ENCODE measurements around the gene ATG5. TPM values are rescaled to one million over a fixed set of nuclear protein-coding genes. Genes with fewer than 3 reads are reported as not detected.
"Not testable (repeated sequence)": the region's sequence is repeated elsewhere in the genome, so short reads cannot be mapped to it uniquely, and the experiment has no call there.

The ATG5 gene
- total RNA-seq, 1 experiment from 2014 or later = 63.3 TPM

DNA sequence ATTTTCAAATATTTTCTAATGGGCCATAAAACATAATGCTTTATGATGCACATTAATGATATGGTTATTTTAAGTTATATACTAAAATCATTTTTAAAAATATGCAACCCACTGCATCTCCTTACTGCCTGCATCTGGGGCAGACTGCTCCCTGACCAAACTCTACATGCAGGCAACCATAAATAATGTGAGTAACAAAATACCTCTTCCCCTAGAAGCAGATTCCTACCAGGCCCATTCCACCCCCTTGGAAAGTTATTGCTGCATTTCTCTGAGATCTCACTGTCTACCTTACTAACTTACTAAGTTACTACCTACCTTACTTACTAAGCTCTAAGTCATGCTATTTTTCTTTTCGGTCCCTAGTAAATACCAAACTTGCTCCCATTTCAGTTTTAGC lies 71.8 kb downstream of the ATG5 start:
- Histone ChIP-seq H4K20me1 (ENCODE audit: insufficient read depth, low read depth, low read length) (no peaks in the 10 kb centered on the region), H3K9me3 (ENCODE audit: low read length) (no peaks in the 10 kb centered on the region), H3K4me3 (ENCODE audit: low read length) (no peak overlapping the region), H3K9ac (ENCODE audit: low read length) (no peak overlapping the region), H2AFZ (ENCODE audit: low read length) (no peak overlapping the region), H3K9me2 (replicated peaks; ENCODE audit: insufficient read depth, low read length) (no peaks in the 10 kb centered on the region), H3K36me3 (ENCODE audit: insufficient read depth, low read length) (no peaks in the 10 kb centered on the region), H3K4me2 (ENCODE audit: low read depth, low read length, poor library complexity, severe bottlenecking) (no peak overlapping the region), H3K27ac (ENCODE audit: low read length) (no peak overlapping the region), H3K4me1 (ENCODE audit: low read length) (peaks cover 21% of the 10 kb centered on the region), H3K27me3 (ENCODE audit: low read length) (no peaks in the 10 kb centered on the region), H3K79me2 (ENCODE audit: low read length) (peaks cover 93% of the 10 kb centered on the region)
- no peak for DNase-seq

- Histone ChIP-seq H4K20me1 (ENCODE audit: insufficient read depth, low read depth, low read length) (no peaks in the 10 kb centered on the region), H3K4me2 (ENCODE audit: low read depth, low read length, poor library complexity, severe bottlenecking) (no peak overlapping the region), H3K79me2 (ENCODE audit: low read length) (peaks cover 91% of the 10 kb centered on the region), H3K27me3 (ENCODE audit: low read length) (no peaks in the 10 kb centered on the region), H3K4me3 (ENCODE audit: low read length) (no peak overlapping the region), H2AFZ (ENCODE audit: low read length) (no peak overlapping the region), H3K4me1 (ENCODE audit: low read length) (peaks cover 21% of the 10 kb centered on the region), H3K9me3 (ENCODE audit: low read length) (no peaks in the 10 kb centered on the region), H3K9me2 (replicated peaks; ENCODE audit: insufficient read depth, low read length) (no peaks in the 10 kb centered on the region), H3K27ac (ENCODE audit: low read length) (no peak overlapping the region), H3K9ac (ENCODE audit: low read length) (no peak overlapping the region), H3K36me3 (ENCODE audit: insufficient read depth, low read length) (no peaks in the 10 kb centered on the region)
- no peak for DNase-seq
Measured at GRCh38 chr6:106253172-106253571, 72.4 kb downstream of the ATG5 start.

DNA sequence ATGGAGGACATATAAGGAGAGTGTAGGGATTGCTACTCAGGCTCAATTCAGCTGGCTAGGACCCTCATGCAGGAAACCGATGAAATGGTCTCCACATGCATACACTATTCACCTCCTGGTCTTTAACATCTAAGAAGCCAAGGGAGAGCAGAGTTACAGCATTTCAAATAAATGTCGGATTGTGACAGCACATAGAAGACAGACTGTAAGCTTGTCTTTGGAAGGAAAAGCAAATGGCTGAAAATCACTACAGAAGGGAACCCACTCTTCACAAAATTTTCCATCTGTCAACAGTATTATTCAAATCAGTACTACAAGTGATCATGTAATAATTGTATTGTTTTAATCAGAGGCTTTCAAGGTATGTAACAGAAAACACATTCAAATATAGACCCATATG lies 72.9 kb downstream of the ATG5 start:
- Histone ChIP-seq H3K36me3 (ENCODE audit: insufficient read depth, low read length) (0 out of 2 replicates have a peak, but pooled peaks cover under 1% of the 10 kb centered on the region), H3K4me1 (ENCODE audit: low read length) (peaks cover 21% of the 10 kb centered on the region), H3K4me3 (ENCODE audit: low read length) (no peak overlapping the region), H3K79me2 (ENCODE audit: low read length) (peaks cover 90% of the 10 kb centered on the region), H3K9me2 (replicated peaks; ENCODE audit: insufficient read depth, low read length) (no peaks in the 10 kb centered on the region), H3K27ac (ENCODE audit: low read length) (no peak overlapping the region), H3K4me2 (ENCODE audit: low read depth, low read length, poor library complexity, severe bottlenecking) (no peak overlapping the region), H3K27me3 (ENCODE audit: low read length) (no peaks in the 10 kb centered on the region), H3K9me3 (ENCODE audit: low read length) (no peaks in the 10 kb centered on the region), H4K20me1 (ENCODE audit: insufficient read depth, low read depth, low read length) (no peaks in the 10 kb centered on the region), H2AFZ (ENCODE audit: low read length) (no peak overlapping the region), H3K9ac (ENCODE audit: low read length) (no peak overlapping the region)
- DNase-seq = no peak

DNA sequence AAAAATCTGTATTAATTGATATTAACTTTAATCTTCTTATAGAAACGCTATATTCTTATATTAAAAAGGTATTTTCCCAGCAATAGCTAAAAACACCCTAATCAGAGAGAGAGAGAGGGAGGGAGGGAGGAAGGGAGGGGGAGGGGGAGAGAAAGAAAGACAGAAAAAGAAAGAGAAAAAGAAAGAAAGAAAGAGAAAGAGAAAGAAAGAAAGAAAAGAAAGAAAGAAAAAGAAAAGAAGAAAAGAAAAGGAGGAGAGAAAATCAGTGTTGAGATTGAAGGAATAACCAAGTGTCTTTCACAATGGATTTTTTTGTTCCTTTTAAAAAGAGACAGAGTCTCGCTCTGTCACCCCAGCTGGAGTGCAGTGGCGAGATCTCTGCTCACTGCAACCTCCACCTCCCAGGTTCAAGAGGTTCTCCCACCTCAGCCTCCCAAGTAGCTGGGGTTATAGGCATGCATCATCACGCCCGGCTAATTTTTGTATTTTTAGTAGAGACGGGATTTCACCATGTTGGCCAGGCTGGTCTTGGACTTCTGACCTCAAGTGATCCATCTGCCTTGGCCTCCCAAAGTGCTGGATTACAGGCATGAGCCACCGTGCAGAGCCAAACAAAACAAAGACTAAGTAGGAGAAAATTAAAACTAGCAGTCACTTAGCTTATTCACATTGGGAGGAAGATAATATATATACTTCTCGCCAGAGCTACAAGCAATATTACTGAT lies 73.9 kb downstream of the ATG5 start:
- H3K9me2 ChIP-seq (replicated peaks; ENCODE audit: insufficient read depth, low read length); H3K27ac ChIP-seq (ENCODE audit: low read length); H3K27me3 ChIP-seq (ENCODE audit: low read length); H3K9ac ChIP-seq (ENCODE audit: low read length); H3K4me3 ChIP-seq (ENCODE audit: low read length); H3K9me3 ChIP-seq (ENCODE audit: low read length); DNase-seq; H3K4me2 ChIP-seq (ENCODE audit: low read depth, low read length, poor library complexity, severe bottlenecking); H4K20me1 ChIP-seq (ENCODE audit: insufficient read depth, low read depth, low read length); H2AFZ ChIP-seq (ENCODE audit: low read length): not testable (repeated sequence)
- Histone ChIP-seq H3K4me1 (ENCODE audit: low read length) (peaks cover 31% of the 10 kb centered on the region), H3K36me3 (ENCODE audit: insufficient read depth, low read length) (peaks cover 10% of the 10 kb centered on the region; the same call in 1 of the 2 replicates), H3K79me2 (ENCODE audit: low read length) (peaks cover 88% of the 10 kb centered on the region)

DNA sequence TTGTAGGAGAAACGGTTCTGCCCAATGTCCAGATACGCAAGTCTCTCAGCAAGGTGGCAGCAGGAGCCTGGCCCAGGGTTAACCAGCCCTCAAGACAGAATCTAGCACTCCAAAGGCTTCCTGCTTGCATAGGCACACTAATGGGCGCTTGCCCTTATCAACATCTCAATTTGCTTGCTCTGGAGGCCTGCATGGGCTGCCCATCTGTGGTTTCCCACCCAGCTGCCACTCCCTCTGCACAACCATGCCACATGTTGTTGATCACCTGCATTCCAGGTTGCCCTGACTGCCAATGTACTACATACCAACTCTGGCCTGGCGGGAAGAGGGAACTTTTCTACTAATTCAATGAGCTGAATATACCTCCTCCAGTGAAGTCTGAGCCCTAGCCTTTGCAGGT lies 74.6 kb downstream of the ATG5 start:
- Histone ChIP-seq H3K9ac (ENCODE audit: low read length) (no peak overlapping the region), H3K27me3 (ENCODE audit: low read length) (no peaks in the 10 kb centered on the region), H3K9me3 (ENCODE audit: low read length) (no peaks in the 10 kb centered on the region), H3K9me2 (replicated peaks; ENCODE audit: insufficient read depth, low read length) (no peaks in the 10 kb centered on the region), H3K79me2 (ENCODE audit: low read length) (peaks cover 85% of the 10 kb centered on the region), H3K36me3 (ENCODE audit: insufficient read depth, low read length) (peaks cover 10% of the 10 kb centered on the region; the same call in 1 of the 2 replicates), H3K4me2 (ENCODE audit: low read depth, low read length, poor library complexity, severe bottlenecking) (no peak overlapping the region), H3K4me3 (ENCODE audit: low read length) (no peak overlapping the region), H2AFZ (ENCODE audit: low read length) (no peak overlapping the region), H4K20me1 (ENCODE audit: insufficient read depth, low read depth, low read length) (no peaks in the 10 kb centered on the region), H3K4me1 (ENCODE audit: low read length) (peaks cover 39% of the 10 kb centered on the region), H3K27ac (ENCODE audit: low read length) (no peak overlapping the region)
- no peak for DNase-seq

DNA sequence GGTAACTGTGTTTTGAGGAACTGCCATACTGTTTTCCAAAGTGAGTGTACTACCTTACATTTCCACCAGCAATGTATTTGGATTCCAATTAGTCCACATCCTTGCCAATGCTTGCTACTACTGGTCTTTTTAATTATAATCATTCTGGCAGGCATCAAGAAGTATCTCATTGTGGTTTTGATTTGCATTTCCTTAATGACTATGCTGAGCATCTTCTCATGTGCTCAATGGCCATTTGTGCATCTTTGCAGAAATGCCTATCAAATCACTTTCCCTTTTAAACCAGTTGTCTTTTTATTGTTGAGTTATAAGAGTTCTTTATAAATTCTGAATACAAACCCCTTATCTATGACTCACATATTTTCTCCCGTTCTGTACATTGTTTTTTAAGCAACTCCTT lies 75.9 kb downstream of the ATG5 start:
- no peak overlapping the region for H2AFZ ChIP-seq (ENCODE audit: low read length)
- H3K9ac ChIP-seq (ENCODE audit: low read length) = no peak overlapping the region
- H4K20me1 ChIP-seq (ENCODE audit: insufficient read depth, low read depth, low read length) = no peaks in the 10 kb centered on the region
- peaks cover 85% of the 10 kb centered on the region for H3K79me2 ChIP-seq (ENCODE audit: low read length)
- H3K27ac ChIP-seq (ENCODE audit: low read length) = peak overlapping the region; percentile 55
- DNase-seq = peak; percentile 51
- no peaks in the 10 kb centered on the region for H3K27me3 ChIP-seq (ENCODE audit: low read length)
- peaks cover 15% of the 10 kb centered on the region for H3K36me3 ChIP-seq (ENCODE audit: insufficient read depth, low read length)
- H3K9me3 ChIP-seq (ENCODE audit: low read length) = no peaks in the 10 kb centered on the region
- H3K4me3 ChIP-seq (ENCODE audit: low read length) = no peak overlapping the region
- peaks cover 44% of the 10 kb centered on the region for H3K4me1 ChIP-seq (ENCODE audit: low read length)
- H3K9me2 ChIP-seq (replicated peaks; ENCODE audit: insufficient read depth, low read length) = no peaks in the 10 kb centered on the region
- H3K4me2 ChIP-seq (ENCODE audit: low read depth, low read length, poor library complexity, severe bottlenecking) = peak overlapping the region; percentile 46

DNA sequence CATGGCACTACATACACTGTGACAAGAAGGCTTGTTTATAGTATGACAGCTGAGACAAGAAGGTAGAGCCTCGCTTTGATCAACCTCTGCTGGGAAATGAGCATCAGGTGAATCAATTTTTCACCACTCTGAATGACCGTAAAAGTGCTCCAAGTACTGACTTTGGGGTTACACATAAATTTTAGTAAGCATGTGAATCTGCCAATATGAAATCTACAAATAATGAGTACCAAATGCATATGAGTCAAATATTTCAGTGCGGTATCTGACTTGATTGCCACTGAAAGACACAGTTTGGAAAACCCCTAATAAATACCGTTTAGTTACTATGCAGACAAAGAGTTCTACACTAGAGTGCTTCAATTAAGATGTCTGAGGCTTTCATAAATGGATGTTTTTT lies 77.8 kb downstream of the ATG5 start:
- Histone ChIP-seq H4K20me1 (ENCODE audit: insufficient read depth, low read depth, low read length) (no peaks in the 10 kb centered on the region), H3K27ac (ENCODE audit: low read length) (no peak overlapping the region), H3K27me3 (ENCODE audit: low read length) (no peaks in the 10 kb centered on the region), H3K4me2 (ENCODE audit: low read depth, low read length, poor library complexity, severe bottlenecking) (no peak overlapping the region), H3K9me2 (replicated peaks; ENCODE audit: insufficient read depth, low read length) (no peaks in the 10 kb centered on the region), H3K36me3 (ENCODE audit: insufficient read depth, low read length) (peaks cover 20% of the 10 kb centered on the region), H3K4me1 (ENCODE audit: low read length) (peaks cover 44% of the 10 kb centered on the region), H3K9ac (ENCODE audit: low read length) (no peak overlapping the region), H3K4me3 (ENCODE audit: low read length) (no peak overlapping the region), H2AFZ (ENCODE audit: low read length) (no peak overlapping the region), H3K79me2 (ENCODE audit: low read length) (peaks cover 81% of the 10 kb centered on the region), H3K9me3 (ENCODE audit: low read length) (no peaks in the 10 kb centered on the region)
- DNase-seq = no peak

DNA sequence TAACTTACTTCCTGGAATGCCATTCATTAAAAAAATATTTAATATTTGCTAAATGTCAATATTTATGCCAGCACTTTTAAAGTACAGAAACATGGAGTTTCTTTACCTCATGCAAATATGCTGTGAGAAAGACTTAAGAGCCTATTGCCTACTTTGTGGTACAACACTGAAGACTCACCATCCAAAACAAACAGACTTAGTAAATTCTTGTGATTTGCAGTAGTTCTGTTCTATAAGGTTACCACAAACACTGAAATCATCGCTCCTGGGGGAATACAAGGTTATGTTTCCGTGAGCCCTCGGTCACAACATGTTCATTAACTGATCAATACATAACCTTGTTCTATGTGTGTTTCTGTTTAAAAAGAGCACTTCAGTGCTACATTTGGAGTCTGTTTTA lies 78.3 kb downstream of the ATG5 start:
- Histone ChIP-seq H3K9me3 (ENCODE audit: low read length) (no peaks in the 10 kb centered on the region), H3K27ac (ENCODE audit: low read length) (no peak overlapping the region), H4K20me1 (ENCODE audit: insufficient read depth, low read depth, low read length) (no peaks in the 10 kb centered on the region), H2AFZ (ENCODE audit: low read length) (no peak overlapping the region), H3K79me2 (ENCODE audit: low read length) (peaks cover 79% of the 10 kb centered on the region), H3K4me3 (ENCODE audit: low read length) (no peak overlapping the region), H3K9ac (ENCODE audit: low read length) (no peak overlapping the region), H3K27me3 (ENCODE audit: low read length) (no peaks in the 10 kb centered on the region), H3K36me3 (ENCODE audit: insufficient read depth, low read length) (peaks cover 22% of the 10 kb centered on the region), H3K4me1 (ENCODE audit: low read length) (peaks cover 44% of the 10 kb centered on the region), H3K9me2 (replicated peaks; ENCODE audit: insufficient read depth, low read length) (no peaks in the 10 kb centered on the region), H3K4me2 (ENCODE audit: low read depth, low read length, poor library complexity, severe bottlenecking) (no peak overlapping the region)
- no peak for DNase-seq
